ENCODE results near the gene VIL1. TPM values are rescaled to one million over a fixed set of nuclear protein-coding genes. Genes with fewer than 3 reads are reported as not detected.

The VIL1 gene
- total RNA-seq, 6 donors from 2014 or later = 0.29 to 0.76 (median 0.40) TPM; not detected in 3

GRCh38 chr2:218482651-218483050 is 63.7 kb downstream of the VIL1 start:
- no peak for DNase-seq
- no peaks in the 10 kb centered on the region for H3K9me3 ChIP-seq
- H3K36me3 ChIP-seq = peaks cover 0 to 81% (median 18%) of the 10 kb centered on the region in 4 donors
- 25 to 29% methylated on average over 1 of the region's 1 CpG for WGBS, 2 donors
- H3K27ac ChIP-seq = no peak overlapping the region
- no peaks in the 10 kb centered on the region for H3K4me1 ChIP-seq
- no peak for ATAC-seq (ENCODE audit: low FRiP score in 2 of 2)
- no peaks in the 10 kb centered on the region for H3K27me3 ChIP-seq
- no peak overlapping the region for H3K4me3 ChIP-seq
- no peak for TF ChIP-seq CTCF (IDR thresholded peaks at IDR 0.05)
- no peak for TF ChIP-seq POLR2A (IDR thresholded peaks at IDR 0.05)
- TF ChIP-seq POLR2AphosphoS5 (IDR thresholded peaks at IDR 0.05) = no peak
- TF ChIP-seq EP300 (IDR thresholded peaks at IDR 0.05) = no peak

- no peaks in the 10 kb centered on the region for H3K9me3 ChIP-seq
- no peak overlapping the region for H3K4me3 ChIP-seq
- no peaks in the 10 kb centered on the region for H3K27me3 ChIP-seq
- WGBS, 2 donors = 71 to 80% methylated on average over 7 of the region's 7 CpGs
- no peak overlapping the region for H3K27ac ChIP-seq
- no peaks in the 10 kb centered on the region for H3K4me1 ChIP-seq
- TF ChIP-seq CTCF (IDR thresholded peaks at IDR 0.05) = no peak
- TF ChIP-seq POLR2AphosphoS5 (IDR thresholded peaks at IDR 0.05) = no peak
- TF ChIP-seq EP300 (IDR thresholded peaks at IDR 0.05) = no peak
- TF ChIP-seq POLR2A (IDR thresholded peaks at IDR 0.05) = no peak
- H3K36me3 ChIP-seq = peaks cover 0 to 79% (median 15%) of the 10 kb centered on the region in 4 donors
- ATAC-seq (ENCODE audit: low FRiP score in 2 of 2) = no peak
- DNase-seq = no peak
Measured at GRCh38 chr2:218485986-218486667, 67.2 kb downstream of the VIL1 start.

- WGBS, 2 donors = 76 to 77% methylated on average over 10 of the region's 10 CpGs
- ATAC-seq (ENCODE audit: low FRiP score in 2 of 2) (peak in 1 of 2 donors; percentile 62), DNase-seq (no peak)
- Histone ChIP-seq H3K36me3 (peaks cover 0 to 37% (median 7%) of the 10 kb centered on the region in 4 donors), H3K4me1 (peaks cover 4 to 18% (median 15%) of the 10 kb centered on the region in 4 donors), H3K4me3 (no peak overlapping the region), H3K9me3 (no peaks in the 10 kb centered on the region), H3K27ac (peak overlapping the region in 2 of 4 donors; percentile 50 to 72), H3K27me3 (no peaks in the 10 kb centered on the region)
- no peak for TF ChIP-seq POLR2A (IDR thresholded peaks at IDR 0.05)
- no peak for TF ChIP-seq POLR2AphosphoS5 (IDR thresholded peaks at IDR 0.05)
- TF ChIP-seq CTCF (IDR thresholded peaks at IDR 0.05) = no peak
- TF ChIP-seq EP300 (IDR thresholded peaks at IDR 0.05) = no peak
Measured at GRCh38 chr2:218500501-218501060, 81.7 kb downstream of the VIL1 start.

- 21 to 23% methylated on average over 2 of the region's 2 CpGs for WGBS, 2 donors
- Histone ChIP-seq H3K36me3 (peaks cover 0 to 26% (median 5%) of the 10 kb centered on the region in 4 donors), H3K4me3 (no peak overlapping the region), H3K27me3 (no peaks in the 10 kb centered on the region), H3K4me1 (peaks cover 4 to 18% (median 15%) of the 10 kb centered on the region in 4 donors), H3K27ac (peak overlapping the region; percentile 27 to 78 (median 61)), H3K9me3 (no peaks in the 10 kb centered on the region)
- TF ChIP-seq POLR2A (IDR thresholded peaks at IDR 0.05) = no peak
- no peak for TF ChIP-seq POLR2AphosphoS5 (IDR thresholded peaks at IDR 0.05)
- no peak for TF ChIP-seq EP300 (IDR thresholded peaks at IDR 0.05)
- TF ChIP-seq CTCF (IDR thresholded peaks at IDR 0.05) = no peak
- DNase-seq (no peak), ATAC-seq (ENCODE audit: low FRiP score in 2 of 2) (peak; percentile 35 to 78)
Measured at GRCh38 chr2:218501665-218502064, 82.7 kb downstream of the VIL1 start.

Small RNA genes lying within 50 kb of the gene (small RNA-seq; reads per million reads assigned to genes)
- gene MIR26B = 383 to 1,518 (median 501) reads per million in 4 donors

Other genes starting within 250 kb of the VIL1 start
- gene ARPC2, start 201.9 kb upstream of the VIL1 start, total RNA-seq = 100 to 1,000 TPM; 233 to 440 (median 357) TPM
- 1 to 10 TPM in 5 of 6 donors, under 1 TPM in 1; 0.33 to 6.4 (median 4.1) TPM for gene GPBAR1, start 158.1 kb upstream of the VIL1 start, total RNA-seq
- gene AAMP, start 149.0 kb upstream of the VIL1 start, total RNA-seq = 100 to 1,000 TPM in 4 of 6 donors, 10 to 100 TPM in 2; 67.1 to 168 (median 118) TPM
- 100 to 1,000 TPM in 2 of 6 donors, 10 to 100 TPM in 4; 69.8 to 153 (median 87.2) TPM for gene PNKD, start 148.6 kb upstream of the VIL1 start, total RNA-seq
- 100 to 1,000 TPM; 112 to 359 (median 236) TPM for gene TMBIM1, start 126.6 kb upstream of the VIL1 start, total RNA-seq
- gene CATIP, start 62.3 kb upstream of the VIL1 start, total RNA-seq = 1 to 10 TPM in 5 of 6 donors, under 1 TPM in 1; 0.77 to 8.5 (median 4.3) TPM
- gene SLC11A1, start 36.9 kb upstream of the VIL1 start, total RNA-seq = 1,000 to 10,000 TPM in 2 of 6 donors, 100 to 1,000 TPM in 4; 145 to 3,249 (median 371) TPM
- gene CTDSP1, start 19.3 kb upstream of the VIL1 start, total RNA-seq = 100 to 1,000 TPM in 5 of 6 donors, 10 to 100 TPM in 1; 96.6 to 239 (median 189) TPM
- 10 to 100 TPM in 4 of 6 donors, 1 to 10 TPM in 2; 9.0 to 31.4 (median 13.1) TPM for gene USP37, start 149.2 kb downstream of the VIL1 start, total RNA-seq
- gene CNOT9, start 149.7 kb downstream of the VIL1 start, total RNA-seq = 10 to 100 TPM; 24.2 to 51.3 (median 35.9) TPM
- gene PLCD4, start 188.8 kb downstream of the VIL1 start, total RNA-seq = under 1 TPM in 4 of 6 donors, not detected in 2; 0.30 to 0.98 (median 0.37) TPM
- gene ZNF142, start 240.5 kb downstream of the VIL1 start, total RNA-seq = 10 to 100 TPM; 17.1 to 58.7 (median 24.6) TPM
- 100 to 1,000 TPM in 1 of 6 donors, 10 to 100 TPM in 5; 18.2 to 128 (median 32.2) TPM for gene BCS1L, start 240.6 kb downstream of the VIL1 start, total RNA-seq